ENCODE data around the gene CERK. TPM values are rescaled to one million over a fixed set of nuclear protein-coding genes. Genes with fewer than 3 reads are reported as not detected.

The CERK gene
- total RNA-seq, 2 experiments from 2014 or later: 38.4 to 41.8 TPM

DNA sequence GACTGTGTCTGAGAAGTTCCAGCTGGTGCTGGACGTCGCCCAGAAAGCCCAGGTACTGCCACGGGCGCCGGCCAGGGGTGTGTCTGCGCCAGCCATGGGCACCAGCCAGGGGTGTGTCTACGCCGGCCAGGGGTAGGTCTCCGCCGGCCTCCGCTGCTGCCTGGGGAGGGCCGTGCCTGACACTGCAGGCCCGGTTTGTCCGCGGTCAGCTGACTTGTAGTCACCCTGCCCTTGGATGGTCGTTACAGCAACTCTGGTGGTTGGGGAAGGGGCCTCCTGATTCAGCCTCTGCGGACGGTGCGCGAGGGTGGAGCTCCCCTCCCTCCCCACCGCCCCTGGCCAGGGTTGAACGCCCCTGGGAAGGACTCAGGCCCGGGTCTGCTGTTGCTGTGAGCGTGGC lies 69.9 kb downstream of the CERK start:
- Mint-ChIP-seq H3K36me3 (ENCODE audit: low read depth) (peaks cover 2% of the 10 kb centered on the region), H3K27ac (no peak overlapping the region), H3K27me3 (no peaks in the 10 kb centered on the region), H3K4me1 (ENCODE audit: low read depth) (peaks cover 7% of the 10 kb centered on the region), H3K9me3 (no peaks in the 10 kb centered on the region), H3K4me3 (no peak overlapping the region)
- intact Hi-C loops (cut with micrococcal nuclease): no loop called here
- TF ChIP-seq, protein P1, sequence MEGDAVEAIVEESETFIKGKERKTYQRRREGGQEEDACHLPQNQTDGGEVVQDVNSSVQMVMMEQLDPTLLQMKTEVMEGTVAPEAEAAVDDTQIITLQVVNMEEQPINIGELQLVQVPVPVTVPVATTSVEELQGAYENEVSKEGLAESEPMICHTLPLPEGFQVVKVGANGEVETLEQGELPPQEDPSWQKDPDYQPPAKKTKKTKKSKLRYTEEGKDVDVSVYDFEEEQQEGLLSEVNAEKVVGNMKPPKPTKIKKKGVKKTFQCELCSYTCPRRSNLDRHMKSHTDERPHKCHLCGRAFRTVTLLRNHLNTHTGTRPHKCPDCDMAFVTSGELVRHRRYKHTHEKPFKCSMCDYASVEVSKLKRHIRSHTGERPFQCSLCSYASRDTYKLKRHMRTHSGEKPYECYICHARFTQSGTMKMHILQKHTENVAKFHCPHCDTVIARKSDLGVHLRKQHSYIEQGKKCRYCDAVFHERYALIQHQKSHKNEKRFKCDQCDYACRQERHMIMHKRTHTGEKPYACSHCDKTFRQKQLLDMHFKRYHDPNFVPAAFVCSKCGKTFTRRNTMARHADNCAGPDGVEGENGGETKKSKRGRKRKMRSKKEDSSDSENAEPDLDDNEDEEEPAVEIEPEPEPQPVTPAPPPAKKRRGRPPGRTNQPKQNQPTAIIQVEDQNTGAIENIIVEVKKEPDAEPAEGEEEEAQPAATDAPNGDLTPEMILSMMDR (IDR thresholded peaks at IDR 0.05): no peak
- ChIA-PET CTCF (no interaction called here), POLR2A (no interaction called here)
- DNase-seq: no peak
- ATAC-seq: no peak

DNA sequence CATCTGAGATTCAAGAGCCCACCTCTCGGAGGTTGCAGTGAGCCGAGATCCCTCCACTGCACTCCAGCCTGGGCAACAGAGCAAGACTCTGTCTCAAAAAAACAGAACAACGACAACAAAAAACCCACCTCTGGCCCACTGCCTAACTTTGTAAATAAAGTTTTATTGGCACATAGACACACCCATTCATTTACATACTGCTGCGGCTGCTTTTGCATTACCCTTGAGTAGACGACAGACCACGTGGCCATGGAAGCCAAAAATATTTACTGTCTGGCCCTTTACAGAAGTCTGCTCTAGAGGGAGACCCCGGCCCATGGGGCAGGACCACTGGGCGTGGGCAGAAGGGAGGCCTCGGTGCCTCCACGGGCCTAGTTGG lies 70.8 kb downstream of the CERK start:
- DNase-seq (no peak), ATAC-seq (no peak)
- H3K9me3 Mint-ChIP-seq: no peaks in the 10 kb centered on the region
- POLR2A ChIA-PET: no interaction called here
- H3K4me3 Mint-ChIP-seq: no peak overlapping the region
- intact Hi-C loops (cut with micrococcal nuclease): no loop called here
- TF ChIP-seq, protein P1 (IDR thresholded peaks at IDR 0.05): no peak
- CTCF ChIA-PET: no interaction called here
- no peak overlapping the region for H3K27ac Mint-ChIP-seq
- no peaks in the 10 kb centered on the region for H3K27me3 Mint-ChIP-seq
- peaks cover 2% of the 10 kb centered on the region for H3K36me3 Mint-ChIP-seq (ENCODE audit: low read depth)
- no peaks in the 10 kb centered on the region for H3K4me1 Mint-ChIP-seq (ENCODE audit: low read depth)

DNA sequence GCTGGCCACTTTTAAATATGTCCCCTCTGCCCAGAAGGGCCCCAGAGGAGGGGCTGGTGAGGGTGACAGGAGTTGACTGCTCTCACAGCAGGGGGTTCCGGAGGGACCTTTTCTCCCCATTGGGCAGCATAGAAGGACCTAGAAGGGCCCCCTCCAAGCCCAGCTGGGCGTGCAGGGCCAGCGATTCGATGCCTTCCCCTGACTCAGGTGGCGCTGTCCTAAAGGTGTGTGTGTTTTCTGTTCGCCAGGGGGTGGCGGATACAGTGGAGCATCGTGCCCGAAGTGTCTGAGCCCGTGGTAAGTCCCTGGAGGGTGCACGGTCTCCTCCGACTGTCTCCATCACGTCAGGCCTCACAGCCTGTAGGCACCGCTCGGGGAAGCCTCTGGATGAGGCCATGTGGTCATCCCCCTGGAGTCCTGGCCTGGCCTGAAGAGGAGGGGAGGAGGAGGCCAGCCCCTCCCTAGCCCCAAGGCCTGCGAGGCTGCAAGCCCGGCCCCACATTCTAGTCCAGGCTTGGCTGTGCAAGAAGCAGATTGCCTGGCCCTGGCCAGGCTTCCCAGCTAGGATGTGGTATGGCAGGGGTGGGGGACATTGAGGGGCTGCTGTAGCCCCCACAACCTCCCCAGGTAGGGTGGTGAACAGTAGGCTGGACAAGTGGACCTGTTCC lies 71.3 kb downstream of the CERK start:
- ChIA-PET POLR2A (no interaction called here), CTCF (no interaction called here)
- Mint-ChIP-seq H3K9me3 (no peaks in the 10 kb centered on the region), H3K27me3 (no peaks in the 10 kb centered on the region), H3K27ac (no peak overlapping the region), H3K4me3 (no peak overlapping the region), H3K4me1 (ENCODE audit: low read depth) (peaks cover 2% of the 10 kb centered on the region), H3K36me3 (ENCODE audit: low read depth) (peaks cover 2% of the 10 kb centered on the region)
- TF ChIP-seq, protein P1 (IDR thresholded peaks at IDR 0.05): no peak
- intact Hi-C loops (cut with micrococcal nuclease): no loop called here
- no peak for ATAC-seq
- DNase-seq: no peak

DNA sequence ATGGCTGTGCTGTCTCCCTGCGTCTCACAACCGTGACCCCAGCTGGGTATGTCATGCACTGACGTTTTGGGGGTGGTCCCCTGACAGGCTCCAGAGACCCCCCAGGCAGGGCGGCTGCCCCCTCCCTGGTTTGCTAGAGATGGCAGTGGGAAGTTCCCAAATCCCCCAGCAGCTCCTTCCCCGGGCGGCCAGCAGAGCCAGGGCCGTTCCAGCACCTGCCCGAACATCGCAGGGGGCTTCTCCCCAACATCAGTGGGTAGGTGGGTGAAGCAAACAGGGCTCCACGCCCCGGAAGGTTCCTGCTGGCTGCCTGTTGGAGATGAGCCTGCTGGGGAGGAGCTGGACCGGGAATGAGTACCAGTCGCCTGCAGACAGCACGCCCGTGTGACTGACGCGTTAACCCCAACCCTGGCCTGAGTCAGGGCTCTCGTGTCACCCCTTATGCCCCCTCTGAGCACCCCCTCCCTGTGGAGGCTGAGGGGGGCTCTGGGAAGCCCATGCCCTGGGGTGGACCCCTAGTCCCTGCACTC lies 72.2 kb downstream of the CERK start:
- TF ChIP-seq, protein P1 (IDR thresholded peaks at IDR 0.05): no peak
- CTCF ChIA-PET: no interaction called here
- Mint-ChIP-seq H3K4me1 (ENCODE audit: low read depth) (peaks cover 11% of the 10 kb centered on the region), H3K27ac (no peak overlapping the region), H3K9me3 (no peaks in the 10 kb centered on the region), H3K4me3 (no peak overlapping the region), H3K36me3 (ENCODE audit: low read depth) (peaks cover 2% of the 10 kb centered on the region), H3K27me3 (no peaks in the 10 kb centered on the region)
- intact Hi-C loops (cut with micrococcal nuclease): no loop called here
- POLR2A ChIA-PET: no interaction called here
- ATAC-seq (no peak), DNase-seq (no peak)

DNA sequence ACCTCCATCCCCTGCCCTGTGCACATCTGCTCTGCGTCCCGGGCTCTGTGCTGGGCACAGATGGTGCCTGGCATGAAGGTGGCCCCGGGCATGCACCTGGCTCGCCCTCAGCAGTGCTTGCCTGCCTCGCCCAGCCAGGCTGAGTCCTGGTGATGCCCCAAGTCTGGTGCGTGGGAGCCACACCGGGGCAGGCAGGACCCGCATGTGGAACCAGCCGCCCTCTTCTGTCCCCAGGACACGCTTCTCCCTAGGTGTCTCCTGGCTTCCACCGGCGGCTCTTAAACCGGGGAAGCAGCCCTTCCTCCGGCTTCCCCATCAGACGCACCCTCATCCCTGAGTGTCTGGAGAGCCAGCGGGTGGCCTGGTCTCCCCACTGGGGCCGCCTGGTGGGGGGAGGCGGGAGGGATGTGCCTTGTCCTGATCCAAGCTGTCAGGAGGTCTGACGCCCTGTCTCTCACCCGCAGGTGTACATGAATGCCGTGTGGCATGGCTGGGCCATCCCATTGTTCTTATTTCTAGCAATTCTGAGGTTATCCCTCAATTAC lies 72.8 kb downstream of the CERK start:
- no peak for DNase-seq
- intact Hi-C loops (cut with micrococcal nuclease): no loop called here
- POLR2A ChIA-PET: no interaction called here
- Mint-ChIP-seq H3K36me3 (ENCODE audit: low read depth) (peaks cover 2% of the 10 kb centered on the region), H3K27ac (no peak overlapping the region), H3K4me1 (ENCODE audit: low read depth) (peaks cover 16% of the 10 kb centered on the region), H3K4me3 (no peak overlapping the region), H3K27me3 (no peaks in the 10 kb centered on the region), H3K9me3 (no peaks in the 10 kb centered on the region)
- CTCF ChIA-PET: no interaction called here
- ATAC-seq: no peak
- TF ChIP-seq, protein P1 (IDR thresholded peaks at IDR 0.05): no peak
